Measurements from ENCODE around the gene ARG2.

Gene ARG2

GRCh38 chr14:67630938-67631337 is 11.2 kb downstream of the ARG2 start:
- in situ Hi-C loops (cut with HindIII; ENCODE audit: low sequenced_read_pairs), result no loop called here

DNA sequence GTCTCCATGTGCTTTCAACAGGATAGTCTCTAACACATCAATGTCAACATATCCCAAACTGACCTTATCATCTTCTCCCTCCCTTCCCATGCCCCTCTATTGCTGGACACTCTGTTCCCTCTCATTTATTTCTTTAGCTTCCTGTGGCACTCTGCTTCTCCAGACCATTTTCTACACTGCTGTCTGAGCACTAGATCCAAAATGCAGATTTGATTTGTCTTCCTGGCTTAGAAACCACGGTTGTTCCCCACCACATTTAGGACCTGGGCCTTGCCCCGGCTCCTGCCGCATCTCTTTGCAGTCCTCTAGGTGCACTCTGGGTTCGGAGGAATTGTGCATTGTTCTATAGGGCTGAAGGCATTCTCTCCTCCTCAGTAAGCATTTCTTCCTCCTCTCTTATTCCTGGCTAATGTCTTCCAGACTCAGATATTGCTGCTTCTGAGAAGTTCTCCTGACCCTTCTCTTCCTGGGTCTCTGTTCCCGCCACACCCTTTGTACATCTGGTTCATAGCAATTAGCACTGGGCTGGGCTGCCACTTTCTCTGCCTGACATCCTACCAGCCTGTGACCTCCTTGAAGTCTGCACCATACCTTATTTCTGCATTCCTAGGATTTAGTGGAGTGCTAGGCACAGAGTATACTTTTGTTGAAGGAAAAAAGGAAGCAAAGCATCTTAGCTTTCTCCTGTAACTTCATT is 13.9 kb downstream of the ARG2 start:
- in situ Hi-C loops (cut with HindIII; ENCODE audit: low sequenced_read_pairs), result no loop called here

DNA sequence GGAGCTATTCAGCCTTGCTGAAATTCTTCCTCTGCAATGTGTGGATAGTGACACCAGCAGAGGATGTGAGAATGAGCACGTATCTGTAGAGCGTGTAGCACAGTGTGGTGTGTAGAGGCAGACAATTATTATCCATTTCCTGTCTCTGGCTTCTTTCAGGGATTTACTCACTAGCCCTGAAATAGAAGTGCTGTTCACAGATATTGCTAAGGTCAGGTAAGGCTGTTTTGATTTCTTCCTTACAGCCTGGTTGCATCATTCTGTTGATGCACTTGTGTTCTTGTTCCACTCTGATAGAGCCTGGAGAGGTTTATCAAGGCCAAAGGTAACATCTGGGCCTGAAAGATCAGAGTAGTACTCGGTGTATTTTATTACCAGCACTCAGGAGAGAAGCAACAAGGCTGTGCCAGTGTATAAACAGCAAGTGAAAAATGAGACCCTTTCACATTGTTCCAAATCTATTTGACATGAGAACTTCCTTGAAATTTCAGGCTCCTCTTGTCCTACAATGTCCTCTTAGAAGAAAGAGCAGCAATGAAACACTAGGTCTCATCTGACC is 16.7 kb downstream of the ARG2 start:
- in situ Hi-C loops (cut with HindIII; ENCODE audit: low sequenced_read_pairs), result no loop called here

- in situ Hi-C loops (cut with HindIII; ENCODE audit: low sequenced_read_pairs), result no loop called here
Observed at GRCh38 chr14:67638642-67639041, 18.9 kb downstream of the ARG2 start.

DNA sequence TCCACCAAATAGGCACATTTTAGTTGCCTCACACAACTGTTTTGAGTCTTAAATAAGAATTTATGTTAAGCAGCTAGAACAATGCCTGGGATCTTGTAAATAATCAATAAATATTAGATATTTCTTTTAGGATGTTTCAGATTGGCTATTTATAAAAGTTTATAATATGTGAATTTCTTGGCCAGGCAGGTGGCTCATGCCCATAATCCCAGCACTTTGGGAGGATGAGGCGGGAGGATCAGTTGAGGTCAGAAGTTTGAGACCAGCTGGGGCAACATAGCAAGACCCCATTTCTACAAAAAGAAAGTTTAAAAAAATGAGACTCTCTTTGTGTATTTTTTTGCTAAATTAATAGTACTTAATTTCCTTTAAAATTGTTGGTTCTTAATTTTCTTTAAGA is 21.8 kb downstream of the ARG2 start:
- in situ Hi-C loops (cut with HindIII; ENCODE audit: low sequenced_read_pairs), result no loop called here

GRCh38 chr14:67641902-67642749 is 22.4 kb downstream of the ARG2 start:
- in situ Hi-C loops (cut with HindIII; ENCODE audit: low sequenced_read_pairs), result no loop called here

DNA sequence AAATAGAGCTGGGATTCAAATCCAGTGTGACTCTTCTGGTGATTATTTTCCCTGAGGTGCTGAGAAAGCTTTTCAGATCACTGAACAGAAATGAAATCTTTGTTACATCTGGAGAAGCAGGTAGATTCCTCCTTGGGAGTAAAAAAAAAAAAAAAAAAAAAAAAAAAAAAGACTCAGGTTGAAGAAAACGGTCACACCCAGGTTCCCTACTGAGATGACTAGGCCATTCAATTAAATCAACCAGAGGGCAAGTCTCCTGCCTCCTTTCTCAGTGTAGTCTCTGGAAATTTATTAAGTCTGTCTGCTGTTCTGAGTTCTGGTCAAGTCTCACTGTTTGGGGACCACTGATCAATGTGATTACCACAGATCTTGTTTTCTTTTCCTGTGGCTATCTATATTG is 24.0 kb downstream of the ARG2 start:
- in situ Hi-C loops (cut with HindIII; ENCODE audit: low sequenced_read_pairs), result no loop called here

- in situ Hi-C loops (cut with HindIII; ENCODE audit: low sequenced_read_pairs), result no loop called here
Observed at GRCh38 chr14:67644428-67644827, 24.7 kb downstream of the ARG2 start.

- in situ Hi-C loops (cut with HindIII; ENCODE audit: low sequenced_read_pairs), result no loop called here
Observed at GRCh38 chr14:67645414-67645813, 25.7 kb downstream of the ARG2 start.

DNA sequence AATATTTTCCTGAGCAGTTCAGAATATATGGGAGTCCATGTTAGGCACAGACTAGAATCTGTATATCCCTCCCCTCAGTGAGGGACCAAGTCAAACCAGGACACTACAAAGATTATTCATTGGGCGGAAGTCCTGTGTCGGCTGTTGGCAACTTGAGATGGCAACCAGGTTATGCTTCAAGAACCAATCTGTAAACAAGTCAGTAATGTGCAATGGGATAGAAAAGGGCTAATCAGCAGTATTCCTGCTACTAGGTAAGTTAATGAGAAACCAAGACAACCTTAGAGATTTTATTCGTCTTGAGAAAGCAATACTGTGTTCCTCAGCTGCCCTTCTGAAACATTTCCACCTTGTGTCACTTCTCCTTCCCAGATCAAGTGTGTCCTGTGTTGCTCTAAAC is 26.4 kb downstream of the ARG2 start:
- in situ Hi-C loops (cut with HindIII; ENCODE audit: low sequenced_read_pairs), result no loop called here

GRCh38 chr14:67650151-67650550 is 30.4 kb downstream of the ARG2 start:
- in situ Hi-C loops (cut with HindIII; ENCODE audit: low sequenced_read_pairs), result loop anchor here (10.0 kb wide), 1 partner anchor 65 kb away; no protein-coding TSS in a partner anchor

DNA sequence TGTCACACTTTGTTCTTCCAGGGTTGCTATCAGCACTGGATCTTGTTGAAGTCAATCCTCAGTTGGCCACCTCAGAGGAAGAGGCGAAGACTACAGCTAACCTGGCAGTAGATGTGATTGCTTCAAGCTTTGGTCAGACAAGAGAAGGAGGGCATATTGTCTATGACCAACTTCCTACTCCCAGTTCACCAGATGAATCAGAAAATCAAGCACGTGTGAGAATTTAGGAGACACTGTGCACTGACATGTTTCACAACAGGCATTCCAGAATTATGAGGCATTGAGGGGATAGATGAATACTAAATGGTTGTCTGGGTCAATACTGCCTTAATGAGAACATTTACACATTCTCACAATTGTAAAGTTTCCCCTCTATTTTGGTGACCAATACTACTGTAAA is 31.0 kb downstream of the ARG2 start:
- in situ Hi-C loops (cut with HindIII; ENCODE audit: low sequenced_read_pairs), result loop anchor here (10.0 kb wide), 1 partner anchor 66 kb away; no protein-coding TSS in a partner anchor

DNA sequence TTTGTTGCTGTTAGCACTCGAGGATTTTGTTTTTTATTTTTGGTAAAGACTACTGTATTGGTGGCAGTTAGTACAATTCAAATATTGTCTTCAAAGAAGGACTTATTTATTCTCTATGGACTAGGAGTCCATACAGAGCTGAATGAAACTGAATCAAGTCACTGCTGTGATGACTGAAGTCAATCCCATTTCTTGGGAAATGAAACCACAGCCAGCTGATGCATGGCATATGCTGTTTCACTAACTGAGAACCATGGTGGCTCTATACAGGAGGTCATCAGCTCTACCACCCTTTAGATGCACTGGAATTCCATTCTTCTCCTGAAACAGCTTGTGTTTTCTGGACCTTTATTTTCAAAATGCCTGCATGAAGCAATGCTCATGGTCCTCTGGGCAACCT is 32.5 kb downstream of the ARG2 start:
- in situ Hi-C loops (cut with HindIII; ENCODE audit: low sequenced_read_pairs), result loop anchor here (10.0 kb wide), 1 partner anchor 67 kb away; no protein-coding TSS in a partner anchor

DNA sequence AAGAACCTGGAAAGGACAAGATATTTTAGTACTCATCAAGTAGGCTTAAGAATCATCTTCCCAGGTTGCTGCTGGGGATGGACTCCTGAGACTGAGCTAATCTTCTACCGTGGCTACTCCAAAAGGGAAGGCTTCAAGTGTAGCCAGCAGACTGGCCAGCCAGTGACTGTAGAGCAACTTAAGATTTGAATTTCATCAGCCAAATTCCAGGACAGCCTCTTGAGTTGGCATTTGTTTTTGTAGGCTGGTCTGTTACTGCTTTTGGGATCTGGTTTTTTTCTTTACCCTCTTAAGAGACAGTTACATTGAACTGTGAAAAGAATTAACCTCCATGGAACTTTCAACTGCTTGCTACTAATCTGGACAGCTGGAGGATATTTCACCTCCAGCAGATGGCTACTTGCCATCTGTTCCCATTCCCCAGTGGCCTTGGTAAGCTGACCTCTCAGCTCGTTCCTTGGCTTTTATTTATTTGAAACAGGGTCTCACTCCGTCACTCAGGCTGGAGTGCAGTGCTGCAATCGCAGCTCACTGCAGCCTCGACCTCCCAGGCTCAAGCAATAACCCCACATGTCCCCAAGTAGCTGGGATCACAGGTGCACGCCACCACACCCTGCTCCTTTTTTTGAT is 34.0 kb downstream of the ARG2 start:
- in situ Hi-C loops (cut with HindIII; ENCODE audit: low sequenced_read_pairs), result loop anchor here (10.0 kb wide), 1 partner anchor 69 kb away; no protein-coding TSS in a partner anchor

GRCh38 chr14:67663633-67664032 is 43.9 kb downstream of the ARG2 start:
- in situ Hi-C loops (cut with HindIII; ENCODE audit: low sequenced_read_pairs), result no loop called here

- in situ Hi-C loops (cut with HindIII; ENCODE audit: low sequenced_read_pairs), result no loop called here
Observed at GRCh38 chr14:67665868-67666267, 46.1 kb downstream of the ARG2 start.

DNA sequence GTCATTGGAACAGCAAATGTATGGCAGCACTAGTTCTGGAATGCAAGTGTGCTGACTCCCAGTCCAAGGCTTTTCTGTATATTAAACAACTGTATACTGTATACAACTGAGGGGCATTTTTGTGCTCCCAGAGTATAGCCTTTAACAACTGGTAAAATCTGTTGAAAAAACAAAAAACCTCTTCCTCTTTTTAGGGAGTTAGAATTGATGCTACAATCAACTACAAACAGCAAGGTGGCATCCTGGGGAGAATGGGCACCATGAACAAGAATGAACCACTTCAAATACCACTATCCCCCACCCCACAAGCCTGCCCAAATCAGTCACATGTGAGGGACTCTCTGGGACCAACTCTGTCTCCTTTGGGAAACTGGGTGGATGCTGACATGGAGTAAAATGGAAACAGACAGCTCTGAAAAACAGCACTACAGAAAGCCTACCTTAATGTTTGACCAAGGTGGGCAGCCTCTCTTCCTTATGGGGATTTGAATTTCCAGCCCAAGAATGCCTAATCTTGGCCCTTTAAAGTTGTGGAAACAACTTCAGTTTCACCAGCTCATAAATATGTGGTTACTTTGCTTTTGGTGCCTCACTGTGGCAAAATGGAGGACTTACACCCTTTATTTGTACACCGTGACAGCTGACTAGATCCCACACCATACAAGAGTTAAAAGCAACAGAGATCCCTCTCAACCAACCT is 47.2 kb downstream of the ARG2 start:
- in situ Hi-C loops (cut with HindIII; ENCODE audit: low sequenced_read_pairs), result no loop called here

DNA sequence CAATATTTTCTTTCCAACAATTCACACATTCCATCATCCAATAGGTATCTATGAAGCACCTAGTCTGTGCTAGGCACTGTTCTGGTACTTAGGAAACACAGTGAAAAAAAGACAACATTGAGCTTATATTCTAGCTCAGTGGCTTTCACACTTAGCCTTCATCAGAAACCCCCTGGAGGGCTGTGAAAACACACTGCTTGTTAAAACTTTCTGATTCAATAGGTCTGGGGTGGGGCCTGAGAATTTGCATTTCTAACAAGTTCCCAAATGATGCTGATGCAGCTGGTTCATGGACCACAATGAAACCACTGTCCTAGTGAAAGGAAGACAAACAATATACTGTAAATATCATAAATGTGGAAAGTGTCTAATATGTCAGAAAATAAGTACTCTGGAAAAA is 48.8 kb downstream of the ARG2 start:
- in situ Hi-C loops (cut with HindIII; ENCODE audit: low sequenced_read_pairs), result no loop called here

DNA sequence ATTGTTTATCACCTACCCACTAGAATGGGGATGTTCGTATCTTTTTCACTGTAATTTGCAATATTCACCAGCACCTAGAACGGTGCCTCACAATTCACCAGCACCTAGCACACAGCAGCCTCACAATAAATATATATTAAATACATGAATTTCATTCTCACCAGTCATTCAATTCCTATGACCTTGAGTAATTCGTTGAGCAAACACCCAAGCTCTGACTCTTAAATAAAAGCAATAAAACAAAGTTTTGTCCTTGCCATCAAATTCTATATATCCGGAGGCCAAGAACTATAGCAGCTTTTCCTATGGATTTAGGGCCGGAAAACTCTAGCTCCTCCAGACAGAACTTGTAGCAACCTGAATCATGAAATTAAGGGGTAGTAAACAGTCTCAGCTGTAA is 53.7 kb downstream of the ARG2 start:
- in situ Hi-C loops (cut with HindIII; ENCODE audit: low sequenced_read_pairs), result no loop called here

- in situ Hi-C loops (cut with HindIII; ENCODE audit: low sequenced_read_pairs), result no loop called here
Observed at GRCh38 chr14:67674139-67674479, 54.4 kb downstream of the ARG2 start.
